Panc1 (cell line): ENCODE results near the gene ZNF710. TPM values are rescaled to one million over a fixed set of nuclear protein-coding genes. Genes with fewer than 3 reads are reported as not detected.
A peak's percentile ranks its signal among the peaks of the same experiment; 100 is the strongest.

Source experiments
- ATAC-seq: fragments of 200-7000 bp; cut with Tn5 transposase; 2 replicates; pipeline ENCODE4 v1.9.1; 2020; ENCODE audit warnings: mild to moderate bottlenecking, moderate library complexity
- BruUV-seq: library from RNA; stranded (reverse); fragments of 400-500 nt; replicated peaks from 2 replicates; lab custom pipeline; 2021; lab: Mats Ljungman, UMichigan
- CTCF ChIA-PET: fragments of 300-600 bp; sonication (Branson Sonifier 250); formaldehyde crosslinking; loops from one replicate; lab custom pipeline; 2022; ENCODE audit warnings: antibody characterized with exemption; lab: Charles Lee
- POLR2A ChIA-PET: fragments of 300-600 bp; sonication (Branson Sonifier 250); formaldehyde crosslinking; loops from one replicate; lab custom pipeline; 2022; ENCODE audit warnings: antibody characterized with exemption; lab: Charles Lee
- DNase-seq: peaks from one replicate; pipeline ENCODE4 v3.0.0-alpha.2; 2010; ENCODE audit warnings: low read depth, low spot score
- H3K27ac ChIP-seq: 2 replicates; pipeline ENCODE4 v1.5.1; 2011; ENCODE audit warnings: mild to moderate bottlenecking, low read length, inconsistent platforms
- H3K27me3 ChIP-seq: fragments of 200-500 bp; sonication (Bioruptor generic); 2 replicates; pipeline ENCODE4 v1.6.0; 2014; ENCODE audit warnings: low read length, inconsistent platforms; ENCODE audit not compliant: control insufficient read depth, insufficient read depth
- H3K36me3 ChIP-seq: fragments of 200-500 bp; sonication (Bioruptor generic); 2 replicates; pipeline ENCODE4 v1.5.1; 2014; ENCODE audit warnings: inconsistent platforms, mild to moderate bottlenecking, low read length, moderate library complexity; ENCODE audit not compliant: control insufficient read depth, insufficient read depth
- H3K4me1 ChIP-seq: 2 replicates; pipeline ENCODE4 v1.5.1; 2011; ENCODE audit warnings: inconsistent platforms, mild to moderate bottlenecking, low read length, moderate library complexity; ENCODE audit not compliant: control insufficient read depth, insufficient read depth
- H3K4me3 ChIP-seq, 2 experiments: 2 replicates each; pipeline ENCODE4 v1.5.1; 2011 to 2012; ENCODE audit warnings: low read depth in 2 of 2, low read length in 2 of 2, mild to moderate bottlenecking in 2 of 2, inconsistent platforms in 1 of 2, moderate library complexity in 1 of 2
- H3K9me3 ChIP-seq: fragments of 200-500 bp; sonication (Bioruptor generic); 2 replicates; pipeline ENCODE4 v1.5.1; 2014; ENCODE audit warnings: low read depth, mild to moderate bottlenecking, inconsistent platforms, low read length, moderate library complexity; ENCODE audit not compliant: control insufficient read depth, insufficient read depth
- POLR2AphosphoS5 ChIP-seq: IDR thresholded peaks from 2 replicates; pipeline ENCODE4 v1.6.1; 2012; ENCODE audit warnings: mild to moderate bottlenecking, low read depth, low read length, moderate library complexity
- SIN3A ChIP-seq: IDR thresholded peaks from 2 replicates; pipeline ENCODE4 v1.6.1; 2012; ENCODE audit warnings: low read depth, mild to moderate bottlenecking, low read length, moderate library complexity, borderline replicate concordance; ENCODE audit not compliant: insufficient read depth
- TCF7L2 ChIP-seq: IDR thresholded peaks from 2 replicates; pipeline ENCODE4 v1.6.1; 2011; ENCODE audit warnings: mild to moderate bottlenecking, low read depth, low read length, inconsistent platforms
- in situ Hi-C: cut with HindIII; loops from 2 replicates; pipeline ENCODE4 v1.10.0; 2016; ENCODE audit warnings: low sequenced_read_pairs, low pct_unique_long_range_greater_than_20kb
- intact Hi-C: fragments of 100-400 bp; cut with micrococcal nuclease; formaldehyde crosslinking; loops from one replicate; pipeline ENCODE4 v1.10.0; 2022; ENCODE audit not compliant: unreplicated experiment
- total RNA-seq: library from RNA; stranded (reverse); gene quantifications from one replicate; pipeline ENCODE4 v1.2.1, GENCODE V29; 2021; ENCODE audit not compliant: unreplicated experiment
- TF ChIP-seq, protein P1 (sequence below), 2 experiments: IDR thresholded peaks; 2 replicates each; pipeline ENCODE4 v1.6.1; 2011 to 2012; ENCODE audit warnings: low read depth in 2 of 2, control low read depth in 1 of 2, low read length in 1 of 2, mild to moderate bottlenecking in 1 of 2, moderate library complexity in 1 of 2; ENCODE audit not compliant: insufficient read depth in 1 of 2
- TF ChIP-seq, protein P2 (sequence below): fragments of 450-650 bp; IDR thresholded peaks from 2 replicates; pipeline ENCODE4 v1.5.1; 2017; ENCODE audit warnings: mild to moderate bottlenecking

The ZNF710 gene
- total RNA-seq, 1 experiment from 2014 or later, result 15.8 TPM

DNA sequence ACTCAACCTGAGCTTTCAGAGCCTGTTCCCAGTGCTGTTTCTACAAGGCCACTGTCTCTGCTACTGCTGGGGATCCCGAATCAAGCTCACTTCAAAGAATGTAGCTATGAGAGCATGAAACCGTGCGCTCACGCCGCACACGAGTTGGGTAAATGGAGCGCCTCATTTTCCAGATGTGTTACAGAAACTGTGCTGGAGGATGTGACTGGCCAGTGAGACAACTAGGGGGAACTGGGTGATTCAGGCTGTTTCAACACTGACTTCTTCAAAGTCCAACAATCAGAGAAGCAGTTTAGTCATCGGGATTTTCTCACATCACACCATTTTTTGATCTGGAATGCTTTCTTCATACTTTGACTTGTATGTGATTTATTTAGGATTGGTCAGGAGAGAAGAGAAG is 3.5 kb downstream of the ZNF710 start:
- Histone ChIP-seq H3K9me3 (no peaks in the 10 kb centered on the region), H3K27ac (no peak overlapping the region), H3K4me3 (no peak overlapping the region), H3K36me3 (no peaks in the 10 kb centered on the region), H3K4me1 (peaks cover 46% of the 10 kb centered on the region), H3K27me3 (no peaks in the 10 kb centered on the region)
- CTCF ChIA-PET, result interaction anchor here (0.9 kb wide), 1 partner anchor 107 kb away, joined by 4 read pairs; no protein-coding TSS in a partner anchor
- TF ChIP-seq, protein P1, sequence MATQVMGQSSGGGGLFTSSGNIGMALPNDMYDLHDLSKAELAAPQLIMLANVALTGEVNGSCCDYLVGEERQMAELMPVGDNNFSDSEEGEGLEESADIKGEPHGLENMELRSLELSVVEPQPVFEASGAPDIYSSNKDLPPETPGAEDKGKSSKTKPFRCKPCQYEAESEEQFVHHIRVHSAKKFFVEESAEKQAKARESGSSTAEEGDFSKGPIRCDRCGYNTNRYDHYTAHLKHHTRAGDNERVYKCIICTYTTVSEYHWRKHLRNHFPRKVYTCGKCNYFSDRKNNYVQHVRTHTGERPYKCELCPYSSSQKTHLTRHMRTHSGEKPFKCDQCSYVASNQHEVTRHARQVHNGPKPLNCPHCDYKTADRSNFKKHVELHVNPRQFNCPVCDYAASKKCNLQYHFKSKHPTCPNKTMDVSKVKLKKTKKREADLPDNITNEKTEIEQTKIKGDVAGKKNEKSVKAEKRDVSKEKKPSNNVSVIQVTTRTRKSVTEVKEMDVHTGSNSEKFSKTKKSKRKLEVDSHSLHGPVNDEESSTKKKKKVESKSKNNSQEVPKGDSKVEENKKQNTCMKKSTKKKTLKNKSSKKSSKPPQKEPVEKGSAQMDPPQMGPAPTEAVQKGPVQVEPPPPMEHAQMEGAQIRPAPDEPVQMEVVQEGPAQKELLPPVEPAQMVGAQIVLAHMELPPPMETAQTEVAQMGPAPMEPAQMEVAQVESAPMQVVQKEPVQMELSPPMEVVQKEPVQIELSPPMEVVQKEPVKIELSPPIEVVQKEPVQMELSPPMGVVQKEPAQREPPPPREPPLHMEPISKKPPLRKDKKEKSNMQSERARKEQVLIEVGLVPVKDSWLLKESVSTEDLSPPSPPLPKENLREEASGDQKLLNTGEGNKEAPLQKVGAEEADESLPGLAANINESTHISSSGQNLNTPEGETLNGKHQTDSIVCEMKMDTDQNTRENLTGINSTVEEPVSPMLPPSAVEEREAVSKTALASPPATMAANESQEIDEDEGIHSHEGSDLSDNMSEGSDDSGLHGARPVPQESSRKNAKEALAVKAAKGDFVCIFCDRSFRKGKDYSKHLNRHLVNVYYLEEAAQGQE (IDR thresholded peaks at IDR 0.05; ENCODE audit: insufficient read depth in 1 of 2, low read depth in 2 of 2, low read length in 1 of 2), result no peak
- TF ChIP-seq POLR2AphosphoS5, result no peak
- TF ChIP-seq TCF7L2, result no peak; the same call in 1 of the 2 replicates
- no peak for TF ChIP-seq SIN3A
- TF ChIP-seq, protein P2, sequence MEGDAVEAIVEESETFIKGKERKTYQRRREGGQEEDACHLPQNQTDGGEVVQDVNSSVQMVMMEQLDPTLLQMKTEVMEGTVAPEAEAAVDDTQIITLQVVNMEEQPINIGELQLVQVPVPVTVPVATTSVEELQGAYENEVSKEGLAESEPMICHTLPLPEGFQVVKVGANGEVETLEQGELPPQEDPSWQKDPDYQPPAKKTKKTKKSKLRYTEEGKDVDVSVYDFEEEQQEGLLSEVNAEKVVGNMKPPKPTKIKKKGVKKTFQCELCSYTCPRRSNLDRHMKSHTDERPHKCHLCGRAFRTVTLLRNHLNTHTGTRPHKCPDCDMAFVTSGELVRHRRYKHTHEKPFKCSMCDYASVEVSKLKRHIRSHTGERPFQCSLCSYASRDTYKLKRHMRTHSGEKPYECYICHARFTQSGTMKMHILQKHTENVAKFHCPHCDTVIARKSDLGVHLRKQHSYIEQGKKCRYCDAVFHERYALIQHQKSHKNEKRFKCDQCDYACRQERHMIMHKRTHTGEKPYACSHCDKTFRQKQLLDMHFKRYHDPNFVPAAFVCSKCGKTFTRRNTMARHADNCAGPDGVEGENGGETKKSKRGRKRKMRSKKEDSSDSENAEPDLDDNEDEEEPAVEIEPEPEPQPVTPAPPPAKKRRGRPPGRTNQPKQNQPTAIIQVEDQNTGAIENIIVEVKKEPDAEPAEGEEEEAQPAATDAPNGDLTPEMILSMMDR, result no peak
- ATAC-seq (no peak), DNase-seq (peak; percentile 46)
- POLR2A ChIA-PET, result interaction anchor here (0.6 kb wide), 1 partner anchor 79 kb away, joined by 5 read pairs; no protein-coding TSS in a partner anchor
- in situ Hi-C loops (no loop called here), intact Hi-C loops (loop anchor here (5.0 kb wide), 1 partner anchor 68 kb away; no protein-coding TSS in a partner anchor)
- BruUV-seq, result no TSS peak

DNA sequence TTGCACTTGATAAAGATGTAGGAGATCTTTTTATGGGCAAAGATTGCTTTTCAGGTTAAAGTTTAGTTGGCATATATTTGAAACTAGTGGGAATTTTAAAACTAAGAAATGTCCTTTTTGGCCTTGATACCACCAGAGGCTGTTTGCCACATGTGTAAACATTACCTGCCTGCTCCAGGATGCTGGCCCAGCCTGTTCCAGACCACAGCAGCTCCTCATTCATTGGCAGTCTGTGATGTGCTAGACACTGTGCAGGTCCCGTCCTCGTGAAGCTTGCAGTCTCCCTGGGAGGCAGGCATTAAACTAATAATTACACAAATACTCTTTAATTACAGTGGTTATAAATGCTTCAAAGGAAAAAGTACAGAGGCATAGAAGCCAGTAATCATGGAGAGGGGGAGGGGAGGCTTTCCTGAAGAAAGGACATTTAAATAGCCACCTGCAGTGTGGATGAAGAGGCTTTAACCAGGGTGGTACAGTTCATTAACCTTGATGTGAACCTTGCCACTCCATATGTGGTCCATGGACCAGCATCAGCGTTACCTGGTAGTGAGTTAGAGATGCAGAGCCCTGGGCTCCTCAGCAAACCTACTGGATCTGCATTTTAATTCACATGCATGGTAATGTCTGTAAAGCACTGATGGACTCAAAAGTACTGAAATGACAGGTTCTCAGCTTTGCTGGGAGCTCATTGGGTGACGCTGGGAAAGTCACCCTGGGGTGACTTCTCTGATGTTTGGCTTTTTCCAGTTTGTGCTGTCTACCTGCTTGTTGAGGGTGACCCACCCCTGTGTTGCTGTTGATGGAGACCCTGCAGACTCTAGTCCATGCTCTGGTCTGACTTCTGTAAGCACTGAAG is 5.3 kb downstream of the ZNF710 start:
- TF ChIP-seq SIN3A (no peak), POLR2AphosphoS5 (no peak), TCF7L2 (no peak)
- TF ChIP-seq, protein P1 (IDR thresholded peaks at IDR 0.05; ENCODE audit: insufficient read depth in 1 of 2, low read depth in 2 of 2, low read length in 1 of 2), result no peak
- H3K36me3 ChIP-seq, result no peaks in the 10 kb centered on the region
- in situ Hi-C loops (no loop called here), intact Hi-C loops (no loop called here)
- peaks cover 3% of the 10 kb centered on the region; the same call in 1 of the 2 replicates for H3K9me3 ChIP-seq
- ATAC-seq (no peak), DNase-seq (no peak)
- CTCF ChIA-PET, result no interaction called here
- H3K4me3 ChIP-seq, result no peak overlapping the region
- H3K4me1 ChIP-seq, result peaks cover 35% of the 10 kb centered on the region
- H3K27ac ChIP-seq, result no peak overlapping the region
- no peaks in the 10 kb centered on the region for H3K27me3 ChIP-seq
- POLR2A ChIA-PET, result no interaction called here
- no TSS peak for BruUV-seq
